ENCODE results near the gene SLC49A3. TPM values are rescaled to one million over a fixed set of nuclear protein-coding genes. Genes with fewer than 3 reads are reported as not detected.

Gene SLC49A3
- total RNA-seq, 2 experiments from 2014 or later: 0.23 TPM; not detected in 1

DNA sequence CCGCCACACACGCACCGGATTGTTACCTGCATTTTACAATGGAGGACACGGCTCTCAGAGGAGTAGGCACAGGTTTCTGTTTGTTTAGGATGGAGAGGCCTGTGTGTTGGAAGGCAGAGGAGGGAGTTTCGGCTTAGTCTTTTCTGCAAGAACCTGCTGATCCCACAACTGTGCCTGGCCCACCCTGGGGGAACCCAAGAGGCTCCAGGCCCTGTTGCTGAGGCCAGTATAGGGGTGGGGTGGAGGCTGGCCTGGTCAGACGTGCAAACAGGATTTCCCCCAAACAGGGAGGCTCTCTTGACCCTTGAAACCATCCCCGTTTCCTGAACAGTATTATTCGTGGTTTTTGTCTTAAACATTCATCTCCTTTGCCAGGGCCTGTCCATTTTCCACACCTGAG, 772 bp upstream of the SLC49A3 start:
- no peaks in the 10 kb centered on the region for H3K36me3 Mint-ChIP-seq (ENCODE audit: low read depth)
- DNase-seq (no peak), ATAC-seq (no peak)
- no peak overlapping the region for H3K27ac Mint-ChIP-seq
- ChIA-PET CTCF (interaction anchor here (0.9 kb wide), 1 partner anchor 41 kb away, joined by 3 read pairs; no protein-coding TSS in a partner anchor), POLR2A (no interaction called here)
- intact Hi-C loops (cut with micrococcal nuclease): no loop called here
- no peak for TF ChIP-seq CTCF (IDR thresholded peaks at IDR 0.05)
- H3K27me3 Mint-ChIP-seq: peaks cover 12% of the 10 kb centered on the region
- H3K9me3 Mint-ChIP-seq: no peaks in the 10 kb centered on the region
- H3K4me3 Mint-ChIP-seq: no peak overlapping the region
- no peaks in the 10 kb centered on the region for H3K4me1 Mint-ChIP-seq (ENCODE audit: low read depth)

- CTCF ChIA-PET: no interaction called here
Measured at GRCh38 chr4:687971-688853, 739 bp downstream of the SLC49A3 start.

GRCh38 chr4:687048-687970, 1.6 kb downstream of the SLC49A3 start:
- Mint-ChIP-seq H3K4me3 (no peak overlapping the region), H3K27ac (no peak overlapping the region), H3K9me3 (no peaks in the 10 kb centered on the region), H3K36me3 (ENCODE audit: low read depth) (no peaks in the 10 kb centered on the region), H3K4me1 (ENCODE audit: low read depth) (no peaks in the 10 kb centered on the region), H3K27me3 (peaks cover 12% of the 10 kb centered on the region)
- ChIA-PET POLR2A (interaction anchor here (1.3 to 1.6 kb wide), 2 partner anchors 12 to 17 kb away, joined by 3 to 6 read pairs; no protein-coding TSS in a partner anchor), CTCF (no interaction called here)
- TF ChIP-seq CTCF (IDR thresholded peaks at IDR 0.05): no peak
- DNase-seq (no peak), ATAC-seq (no peak)
- intact Hi-C loops (cut with micrococcal nuclease): no loop called here

More at GRCh38 chr4:687971-688853, 739 bp downstream of the SLC49A3 start:
- POLR2A ChIA-PET: interaction anchor here (1.3 kb wide), 1 partner anchor 16 kb away, joined by 3 read pairs; no protein-coding TSS in a partner anchor
- Mint-ChIP-seq H3K9me3 (no peaks in the 10 kb centered on the region), H3K27ac (no peak overlapping the region), H3K4me1 (ENCODE audit: low read depth) (no peaks in the 10 kb centered on the region), H3K36me3 (ENCODE audit: low read depth) (no peaks in the 10 kb centered on the region), H3K4me3 (no peak overlapping the region), H3K27me3 (peaks cover 12% of the 10 kb centered on the region)
- ATAC-seq (peak; percentile 12), DNase-seq (no peak)
- intact Hi-C loops (cut with micrococcal nuclease): no loop called here
- TF ChIP-seq CTCF (IDR thresholded peaks at IDR 0.05): no peak

GRCh38 chr4:686413-687040, 2.4 kb downstream of the SLC49A3 start:
- Mint-ChIP-seq H3K36me3 (ENCODE audit: low read depth) (no peaks in the 10 kb centered on the region), H3K4me1 (ENCODE audit: low read depth) (no peaks in the 10 kb centered on the region), H3K9me3 (no peaks in the 10 kb centered on the region), H3K27me3 (peaks cover 12% of the 10 kb centered on the region), H3K27ac (no peak overlapping the region), H3K4me3 (no peak overlapping the region)
- intact Hi-C loops (cut with micrococcal nuclease): no loop called here
- ATAC-seq: no peak
- DNase-seq: no peak
- CTCF ChIA-PET: no interaction called here
- POLR2A ChIA-PET: interaction anchor here (1.6 kb wide), 1 partner anchor 11 kb away, joined by 6 read pairs; no protein-coding TSS in a partner anchor
- TF ChIP-seq CTCF (IDR thresholded peaks at IDR 0.05): no peak

Data from activated CD8-positive, alpha-beta T cell treated with anti-CD3 and anti-CD28 coated beads for 36 hours (primary cell).